Limb (tissue), 2 donors: ENCODE results near the gene PTPN11.

Experiments used
- DNase-seq, 2 donors: peaks; one replicate each; pipeline ENCODE4 v3.0.0-alpha.2; 2016; ENCODE audit errors: extremely low spot score in 2 of 2

Gene PTPN11

DNA sequence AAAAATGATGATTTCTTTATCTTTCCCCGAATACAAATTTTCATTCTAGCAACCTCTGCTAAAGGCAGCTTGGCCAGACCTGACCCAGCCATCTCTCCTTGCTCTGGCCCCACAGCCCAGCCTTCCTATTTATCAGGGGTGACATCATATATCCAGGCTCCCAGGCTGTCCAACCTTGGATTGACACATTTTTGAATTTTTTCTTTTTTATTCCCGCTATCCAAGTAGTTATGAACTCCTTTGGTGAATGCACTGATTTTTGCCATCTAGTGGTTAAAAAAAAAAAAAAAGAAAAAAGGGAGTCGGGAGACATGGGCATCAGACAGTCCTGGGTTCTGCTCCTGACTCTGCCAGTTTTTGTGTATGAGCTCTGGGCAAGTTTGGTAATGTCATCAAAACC, 120.5 kb downstream of the PTPN11 start:
- no peak for DNase-seq

- no peak for DNase-seq
Measured at GRCh38 chr12:112540021-112540420, 121.3 kb downstream of the PTPN11 start.

DNA sequence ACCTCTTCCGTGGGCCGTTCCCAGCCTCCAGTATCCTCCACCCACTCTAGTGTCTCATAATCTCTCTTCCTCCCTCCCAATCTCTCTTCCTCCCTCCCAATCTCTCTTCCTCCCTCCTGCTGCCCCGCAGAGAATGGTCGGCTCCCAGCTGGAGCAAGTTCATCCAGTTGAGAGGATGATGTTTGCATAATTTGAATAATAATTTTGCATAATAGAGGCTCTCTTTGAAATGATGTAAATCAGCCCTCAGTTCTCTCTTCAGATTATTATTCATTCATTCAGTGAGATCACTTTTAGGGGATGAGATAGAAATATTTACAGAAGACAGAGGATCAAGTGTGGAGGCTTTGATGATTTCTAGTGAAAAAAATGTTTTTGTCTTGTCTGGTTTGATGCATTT, 125.0 kb downstream of the PTPN11 start:
- no peak for DNase-seq

- DNase-seq, result no peak
Measured at GRCh38 chr12:112546339-112546738, 127.6 kb downstream of the PTPN11 start.

DNA sequence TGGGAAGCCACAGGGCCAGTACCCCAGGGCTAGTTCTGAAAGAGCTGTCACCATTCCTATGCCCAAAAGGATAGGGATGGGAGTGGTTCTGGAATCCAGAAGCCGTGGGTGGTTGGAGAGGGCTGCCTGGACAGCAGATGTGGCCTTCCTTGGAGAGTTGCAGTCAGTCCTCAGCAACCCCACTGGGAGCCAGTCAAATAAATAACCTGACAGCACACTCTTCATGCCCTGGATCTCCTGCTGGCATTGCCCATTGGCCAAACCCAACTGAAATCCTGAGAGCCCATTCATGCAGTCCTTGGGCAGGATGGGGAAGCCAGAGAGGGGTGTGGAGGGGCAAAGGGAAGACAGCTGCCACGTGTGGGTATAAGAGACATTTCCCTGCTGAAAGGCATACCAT, 128.2 kb downstream of the PTPN11 start:
- DNase-seq, result no peak

- no peak for DNase-seq
Measured at GRCh38 chr12:112549031-112549430, 130.3 kb downstream of the PTPN11 start.

- DNase-seq, result no peak
Measured at GRCh38 chr12:112551681-112552080, 132.9 kb downstream of the PTPN11 start.

GRCh38 chr12:112555621-112556233, 137.0 kb downstream of the PTPN11 start:
- no peak for DNase-seq

DNA sequence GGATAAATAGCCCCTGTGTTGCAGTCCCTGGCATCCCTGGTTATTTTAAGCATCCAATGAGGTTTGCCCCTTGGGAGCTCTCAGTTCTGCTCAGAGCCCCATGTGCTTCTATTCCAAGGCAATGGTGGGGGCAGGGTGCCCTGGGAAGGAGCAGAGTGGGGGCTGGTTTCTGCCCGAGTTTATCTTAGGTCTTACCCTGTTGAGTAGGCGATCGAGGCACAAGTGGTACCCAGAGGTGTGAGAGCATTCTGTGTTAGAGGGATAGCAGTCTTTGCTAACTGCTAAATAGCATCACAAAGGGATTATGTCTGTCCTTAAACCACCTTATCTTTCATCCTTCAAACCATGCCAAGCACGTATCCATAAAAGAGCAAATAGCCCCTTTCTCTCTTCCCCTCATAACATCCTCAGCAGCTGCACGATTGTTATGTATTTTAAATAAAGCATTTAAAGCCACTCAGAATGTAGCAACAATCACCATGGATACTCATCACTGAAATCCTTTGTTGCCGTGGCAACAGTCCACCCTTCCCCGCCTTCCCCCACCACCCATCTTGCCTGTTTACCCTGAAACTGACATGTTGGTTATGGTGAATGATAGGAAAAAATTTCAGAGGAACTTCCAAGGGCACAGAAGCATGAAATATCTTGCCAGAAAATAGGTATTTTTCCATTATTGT, 139.3 kb downstream of the PTPN11 start:
- DNase-seq, result no peak
